Activated T-cell treated with anti-CD3 and anti-CD28 coated beads for 4 hours (primary cell): Measurements from ENCODE around the gene FTSJ3.
"Not testable (repeated sequence)": the region's sequence is repeated elsewhere in the genome, so short reads cannot be mapped to it uniquely, and the experiment has no call there.

Experiments
- DNase-seq: peaks from one replicate; pipeline ENCODE4 v3.0.0-alpha.2; 2020

FTSJ3 gene, protein sequence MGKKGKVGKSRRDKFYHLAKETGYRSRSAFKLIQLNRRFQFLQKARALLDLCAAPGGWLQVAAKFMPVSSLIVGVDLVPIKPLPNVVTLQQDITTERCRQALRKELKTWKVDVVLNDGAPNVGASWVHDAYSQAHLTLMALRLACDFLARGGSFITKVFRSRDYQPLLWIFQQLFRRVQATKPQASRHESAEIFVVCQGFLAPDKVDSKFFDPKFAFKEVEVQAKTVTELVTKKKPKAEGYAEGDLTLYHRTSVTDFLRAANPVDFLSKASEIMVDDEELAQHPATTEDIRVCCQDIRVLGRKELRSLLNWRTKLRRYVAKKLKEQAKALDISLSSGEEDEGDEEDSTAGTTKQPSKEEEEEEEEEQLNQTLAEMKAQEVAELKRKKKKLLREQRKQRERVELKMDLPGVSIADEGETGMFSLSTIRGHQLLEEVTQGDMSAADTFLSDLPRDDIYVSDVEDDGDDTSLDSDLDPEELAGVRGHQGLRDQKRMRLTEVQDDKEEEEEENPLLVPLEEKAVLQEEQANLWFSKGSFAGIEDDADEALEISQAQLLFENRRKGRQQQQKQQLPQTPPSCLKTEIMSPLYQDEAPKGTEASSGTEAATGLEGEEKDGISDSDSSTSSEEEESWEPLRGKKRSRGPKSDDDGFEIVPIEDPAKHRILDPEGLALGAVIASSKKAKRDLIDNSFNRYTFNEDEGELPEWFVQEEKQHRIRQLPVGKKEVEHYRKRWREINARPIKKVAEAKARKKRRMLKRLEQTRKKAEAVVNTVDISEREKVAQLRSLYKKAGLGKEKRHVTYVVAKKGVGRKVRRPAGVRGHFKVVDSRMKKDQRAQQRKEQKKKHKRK

DNA sequence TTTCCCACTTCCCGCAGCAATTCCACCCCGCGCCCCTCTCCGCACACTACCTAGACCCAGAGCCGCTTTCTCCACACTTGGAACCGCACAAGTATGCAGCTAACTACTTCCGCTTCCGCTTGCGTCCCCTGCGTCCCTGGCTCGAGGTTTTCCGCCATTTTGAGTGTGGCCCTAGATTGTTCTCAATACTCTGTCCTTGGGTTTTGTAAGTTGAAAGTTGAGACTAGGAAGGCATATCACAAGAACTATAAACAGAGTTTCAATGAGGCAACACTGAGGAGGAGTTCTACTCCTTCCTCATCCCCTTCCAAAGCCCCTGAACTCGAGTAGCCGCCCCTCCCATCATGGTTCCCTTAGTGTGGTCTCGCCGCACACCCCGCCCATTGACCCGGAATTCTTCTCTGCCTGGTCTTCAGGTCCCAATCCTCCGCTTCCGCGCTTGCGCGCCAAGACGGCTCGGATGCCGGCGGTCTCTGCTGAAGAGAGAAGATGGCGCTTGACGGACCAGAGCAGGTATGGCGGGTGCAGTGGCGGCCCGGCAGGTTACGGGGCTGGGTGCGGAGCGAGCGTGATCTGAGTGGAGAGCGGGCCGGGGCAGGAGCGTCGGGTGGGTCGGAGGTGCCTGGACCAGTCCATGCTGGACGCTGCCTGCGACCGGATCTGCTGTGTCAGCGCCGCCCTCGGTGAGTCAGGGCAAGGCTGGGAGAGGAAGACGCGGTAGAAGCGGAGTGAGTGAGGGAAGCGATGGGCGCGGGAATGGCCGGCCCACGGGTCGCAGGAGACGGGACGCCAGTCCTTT lies at the start of gene FTSJ3, which contains the start of gene PSMC5:
FTSJ3 (minus strand) TSS at position 662 of the 799 bp plus-strand sequence. CDS start 761 bp downstream, outside the sequence.
PSMC5 (plus strand) TSS at position 430 of the 799 bp plus-strand sequence; CDS start at position 490, 60 bp downstream.
- DNase-seq = peak; percentile 90

GRCh38 chr17:63874693-63875092 lies 47.2 kb upstream of the FTSJ3 start:
- DNase-seq = not testable (repeated sequence)

GRCh38 chr17:63874061-63874626 lies 46.7 kb upstream of the FTSJ3 start:
- not testable (repeated sequence) for DNase-seq

DNA sequence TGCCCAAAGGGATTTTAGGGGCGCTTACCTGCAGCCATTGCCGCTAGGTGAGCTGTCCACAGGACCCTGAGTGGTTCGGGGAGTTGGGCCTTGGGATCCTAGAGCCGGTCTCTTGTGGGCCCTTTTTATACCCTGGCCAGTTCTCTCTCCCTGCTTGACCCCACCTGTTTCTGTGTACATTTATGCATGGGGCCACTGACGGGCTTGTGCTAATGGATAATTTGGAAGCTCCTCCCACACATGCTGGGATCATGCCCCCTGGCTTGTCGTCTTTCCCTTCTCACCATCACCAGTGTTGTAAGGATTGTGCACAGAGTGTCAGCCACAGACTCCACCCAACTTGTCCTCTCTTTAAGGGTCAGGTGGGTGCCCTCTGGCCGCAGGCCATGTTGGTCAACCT lies 46.1 kb upstream of the FTSJ3 start, which contains the start of gene CSH2:
CSH2 (minus strand) TSS at position 101 of the 400 bp plus-strand sequence; CDS start at position 38, 63 bp downstream.
- DNase-seq = not testable (repeated sequence)

GRCh38 chr17:63871646-63872365 lies 44.3 kb upstream of the FTSJ3 start:
- not testable (repeated sequence) for DNase-seq

GRCh38 chr17:63870292-63870665 lies 42.8 kb upstream of the FTSJ3 start:
- DNase-seq = not testable (repeated sequence)

- DNase-seq = not testable (repeated sequence)
These were observed 42.2 kb upstream of the FTSJ3 start for GRCh38 chr17:63869491-63870291.

GRCh38 chr17:63866625-63867024 lies 39.2 kb upstream of the FTSJ3 start:
- not testable (repeated sequence) for DNase-seq

GRCh38 chr17:63859257-63859656 lies 31.8 kb upstream of the FTSJ3 start:
- DNase-seq = no peak

DNA sequence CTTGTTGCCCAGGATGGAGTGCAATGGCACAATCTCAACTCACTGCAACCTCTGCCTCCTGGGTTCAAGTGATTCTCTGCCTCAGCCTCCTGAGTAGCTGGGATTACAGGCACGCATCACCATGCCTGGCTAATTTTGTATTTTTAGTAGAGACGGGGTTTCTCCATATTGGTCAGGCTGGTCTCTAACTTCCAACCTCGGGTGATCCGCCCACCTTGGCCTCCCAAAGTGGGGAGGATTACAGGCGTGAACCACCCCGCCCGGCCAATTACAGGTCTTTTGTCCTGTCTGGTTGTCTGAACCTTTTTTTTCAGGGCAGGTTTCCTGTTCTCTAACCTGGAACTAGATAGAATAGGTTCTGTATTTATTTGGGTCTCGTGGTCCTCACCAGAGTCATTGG lies 29.0 kb upstream of the FTSJ3 start:
- not testable (repeated sequence) for DNase-seq

DNA sequence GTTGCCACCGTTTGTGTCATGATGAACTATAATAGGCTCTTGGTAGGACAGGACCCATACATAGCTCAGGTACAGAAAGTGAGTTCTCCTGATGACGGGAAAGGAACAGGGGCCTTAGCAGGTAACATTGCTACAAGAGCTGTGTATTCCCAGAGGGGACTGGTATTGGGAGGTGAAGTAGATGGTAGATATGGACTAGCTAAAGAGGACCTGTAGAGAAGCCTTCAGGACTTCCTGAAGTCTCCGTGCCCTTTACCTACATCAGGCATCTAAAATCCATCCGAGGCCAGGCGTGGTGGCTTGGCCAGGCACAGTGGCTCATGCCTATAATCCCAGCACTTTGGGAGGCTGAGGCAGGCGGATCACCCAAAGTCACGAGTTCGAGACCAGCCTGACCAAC lies 27.7 kb upstream of the FTSJ3 start:
- no peak for DNase-seq

- no peak for DNase-seq
These were observed 27.2 kb upstream of the FTSJ3 start for GRCh38 chr17:63854709-63855108.

- DNase-seq = no peak
These were observed 25.8 kb upstream of the FTSJ3 start for GRCh38 chr17:63853260-63853659.

DNA sequence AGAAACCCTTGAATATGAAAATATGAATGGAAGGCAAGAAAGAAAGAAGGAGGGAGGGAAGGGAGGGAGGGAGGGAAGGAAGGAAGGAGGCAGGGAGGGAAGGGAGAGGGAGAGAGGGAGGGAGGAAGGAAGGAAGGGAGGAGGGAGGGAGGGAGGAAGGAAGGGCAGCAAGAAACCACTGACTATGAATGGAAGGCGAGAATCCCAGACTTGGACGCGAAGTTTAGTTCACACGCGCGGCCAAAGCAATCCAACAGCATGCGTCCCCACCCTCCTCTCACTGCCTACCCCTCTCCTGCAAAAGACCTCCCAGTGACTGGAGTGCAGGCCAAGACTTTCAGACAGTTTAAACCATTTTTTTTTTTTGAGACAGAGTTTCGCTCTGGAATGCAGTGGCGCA lies 22.9 kb upstream of the FTSJ3 start:
- DNase-seq = no peak

DNA sequence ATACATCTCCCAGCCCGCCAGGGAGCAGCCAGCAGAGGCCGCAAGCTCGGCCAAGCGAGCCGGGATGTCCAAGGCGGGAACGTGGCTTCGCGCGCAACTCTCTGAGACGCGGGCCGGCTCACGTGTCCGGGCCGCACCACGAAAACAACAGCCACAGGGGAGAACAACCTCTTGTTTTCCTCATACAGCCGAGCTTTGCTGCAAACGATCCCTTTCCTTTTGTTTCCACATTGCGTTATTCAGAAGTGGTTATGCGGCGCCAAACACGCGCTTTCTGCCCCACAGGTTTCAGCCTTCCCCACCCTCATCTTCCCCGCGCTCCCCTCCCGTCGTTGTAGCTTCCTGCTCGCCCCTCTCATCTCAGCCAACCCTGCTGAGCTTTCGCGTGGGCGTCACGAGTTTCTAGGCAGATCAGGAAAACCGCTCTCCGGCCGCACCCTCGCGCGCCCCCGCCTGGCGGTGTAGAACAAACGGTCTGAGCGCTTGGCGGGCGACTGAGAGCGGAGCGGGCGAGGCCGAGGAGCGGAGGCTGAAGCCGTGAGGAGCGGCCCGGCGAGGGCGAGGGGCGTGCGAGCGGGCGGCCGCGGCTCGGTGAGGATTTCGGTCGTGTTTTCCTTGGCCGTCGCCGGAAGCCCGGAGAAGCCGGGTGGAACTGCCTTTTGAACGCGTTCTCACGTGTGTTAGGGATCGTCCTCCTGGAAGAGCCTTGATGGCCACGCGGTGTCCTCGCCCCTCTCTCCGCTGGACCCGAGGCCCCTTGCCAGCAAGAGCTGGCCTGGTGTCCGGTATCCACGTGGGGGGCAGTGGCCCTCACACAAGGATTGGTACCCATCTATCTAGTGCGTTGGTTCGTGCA lies 21.6 kb upstream of the FTSJ3 start:
- peak; percentile 93 for DNase-seq

DNA sequence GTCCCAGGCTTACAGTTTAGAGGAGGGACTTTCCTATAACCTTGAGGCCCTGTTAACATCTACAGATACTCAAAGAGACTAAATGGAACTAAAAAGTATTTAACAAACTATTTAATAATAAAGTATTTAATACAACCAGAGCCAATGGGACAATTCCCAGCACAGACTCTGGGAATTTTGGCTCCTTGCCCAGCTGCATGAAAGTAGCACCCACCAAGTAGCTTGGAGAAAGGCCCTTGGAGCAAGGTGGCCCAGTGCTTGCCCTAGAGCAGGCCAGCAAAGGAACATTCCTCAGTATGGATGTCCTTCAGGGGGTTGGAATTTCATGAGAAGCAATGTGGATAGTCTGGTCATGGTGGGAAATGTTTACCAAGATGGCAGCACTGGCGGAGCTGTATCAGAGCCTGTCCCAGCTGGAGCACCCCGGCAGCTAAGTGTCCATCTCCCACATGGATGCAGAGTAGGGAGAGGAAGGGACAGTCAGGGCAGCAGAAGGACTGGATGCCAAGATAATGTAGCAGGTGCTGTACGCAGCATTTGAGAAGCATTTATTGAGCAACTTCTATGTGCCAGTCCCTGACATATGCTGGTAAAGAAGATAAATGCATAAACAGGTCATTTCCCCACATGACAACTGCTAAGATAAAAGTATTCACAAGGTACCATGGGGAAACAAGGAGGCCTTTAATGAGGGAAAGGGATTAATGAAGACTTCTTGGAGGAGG lies 20.2 kb upstream of the FTSJ3 start:
- DNase-seq = no peak

DNA sequence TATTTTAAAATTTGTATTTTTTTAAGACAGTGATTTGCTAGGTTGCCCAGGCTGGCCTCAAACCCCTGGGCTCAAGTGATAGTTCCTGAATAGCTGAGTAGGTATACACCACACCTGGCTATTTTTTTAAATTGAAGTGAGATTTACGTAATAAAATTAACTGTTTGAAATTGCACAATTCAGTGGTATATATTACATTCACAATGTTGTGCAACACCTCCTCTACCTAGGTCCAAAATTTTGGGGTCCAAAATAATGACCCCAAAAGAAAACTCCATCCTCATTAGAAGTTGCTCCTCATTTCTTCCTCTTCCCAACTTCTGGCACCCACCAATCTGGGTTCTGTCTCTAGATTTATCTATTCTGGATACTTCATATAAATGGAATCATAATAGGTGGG lies 18.0 kb upstream of the FTSJ3 start:
- DNase-seq = no peak

DNA sequence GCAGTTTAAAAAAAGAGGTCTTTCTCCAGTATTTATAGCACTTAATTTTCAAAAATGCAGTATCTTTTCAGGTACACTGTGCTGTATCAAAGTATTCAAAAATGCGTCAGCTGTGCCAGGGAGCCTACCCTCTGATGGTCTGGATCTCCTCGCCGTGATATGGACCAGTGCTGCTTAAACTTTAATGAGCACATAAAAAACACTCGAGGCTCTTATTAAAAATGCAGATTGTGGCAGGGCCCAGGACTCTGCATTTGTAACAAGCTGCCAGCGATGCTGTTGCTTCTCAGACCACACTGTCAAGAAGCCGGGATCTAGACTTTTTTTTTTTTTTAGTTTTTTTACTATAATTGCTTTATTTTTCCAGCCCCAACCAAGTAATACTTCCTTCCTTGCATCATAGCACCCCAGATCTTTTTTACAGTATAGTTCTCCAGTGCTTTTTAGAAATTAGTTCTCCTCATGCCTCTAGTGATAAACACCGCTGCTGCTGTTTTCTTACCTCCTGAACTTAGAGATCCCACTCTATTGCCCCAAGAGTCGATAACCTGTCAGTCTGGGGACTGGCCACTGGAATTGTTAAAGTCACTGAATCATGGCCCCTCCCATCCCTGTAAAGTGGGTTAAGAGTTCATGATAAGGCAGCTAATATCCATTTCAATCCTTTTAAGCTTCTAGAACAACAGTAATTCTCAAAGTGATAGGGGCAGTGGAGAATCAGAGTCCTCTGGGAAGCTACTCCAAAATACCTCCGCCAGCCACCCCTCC lies 16.6 kb upstream of the FTSJ3 start:
- no peak for DNase-seq
